K562 (cell line): ENCODE measurements around the gene NDUFV2. TPM values are rescaled to one million over a fixed set of nuclear protein-coding genes. Genes with fewer than 3 reads are reported as not detected.

Experiments used
- ATAC-seq: fragments of 200-7000 bp; cut with Tn5 transposase; 3 replicates; pipeline ENCODE4 v1.9.1; 2020; ENCODE audit warnings: moderate library complexity
- BruUV-seq: library from RNA; stranded (reverse); fragments of 400-500 nt; replicated peaks from 2 replicates; lab custom pipeline; 2021; lab: Mats Ljungman, UMichigan
- CTCF ChIA-PET: fragments of 300-600 bp; formaldehyde crosslinking; extraction: SDS; loops from one replicate; lab custom pipeline; 2021; ENCODE audit warnings: low intra/inter-chr PET ratio; lab: Yijun Ruan, JAX
- POLR2A ChIA-PET: fragments of 300-600, 350-650 bp; sonication (Branson Sonifier 250); formaldehyde crosslinking; extraction: SDS; loops from one replicate; lab custom pipeline; 2021; ENCODE audit warnings: antibody characterized with exemption, inconsistent platforms; lab: Yijun Ruan, JAX
- DNase-seq, 4 experiments: peaks; one replicate each; pipeline versions ENCODE4 v3.0.0 to v3.0.0-alpha.2; 2011 to 2018; ENCODE audit warnings: low spot score in 3 of 4, mixed read lengths in 3 of 4; ENCODE audit errors: extremely low read depth in 1 of 4
- FAIRE-seq: peaks from 2 replicates; lab custom pipeline; 2011; peaks lifted over from hg19 to GRCh38; lab: Jason Lieb, UNC
- H2AFZ ChIP-seq: 2 replicates; pipeline ENCODE4 v1.6.0; 2011; ENCODE audit warnings: low read depth, low read length, control low read depth, inconsistent platforms
- H3K27ac ChIP-seq: fragments of 200-600 bp; 3 replicates; pipeline ENCODE4 v1.8.0; 2011; ENCODE audit warnings: low read depth, mild to moderate bottlenecking, control low read depth, inconsistent platforms, low read length, moderate library complexity, mixed read lengths; ENCODE audit errors: extremely low read depth
- H3K27me3 ChIP-seq, 2 experiments: fragments of 300-600 bp in 1 of 2; 2 replicates in 1 of 2; 3 replicates in 1 of 2; pipeline versions ENCODE4 v1.6.0 to v1.8.0; 2011; ENCODE audit warnings: inconsistent platforms in 2 of 2, low read length in 2 of 2, mild to moderate bottlenecking in 1 of 2, mixed read lengths in 1 of 2, moderate library complexity in 1 of 2; ENCODE audit not compliant: control insufficient read depth in 2 of 2, insufficient read depth in 2 of 2
- H3K36me3 ChIP-seq: fragments of 300-600 bp; 3 replicates; pipeline ENCODE4 v1.8.0; 2011; ENCODE audit warnings: mild to moderate bottlenecking, low read length, inconsistent platforms; ENCODE audit not compliant: control insufficient read depth, insufficient read depth
- H3K4me1 ChIP-seq, 2 experiments: fragments of 200-600 bp in 1 of 2; replicated peaks in 1 of 2; 2 replicates in 1 of 2; 3 replicates in 1 of 2; pipeline versions ENCODE4 v1.5.1 to v1.8.0; 2011; ENCODE audit warnings: inconsistent platforms in 2 of 2, low read length in 2 of 2, mild to moderate bottlenecking in 1 of 2, mixed read lengths in 1 of 2, moderate library complexity in 1 of 2; ENCODE audit not compliant: control insufficient read depth in 2 of 2, insufficient read depth in 2 of 2
- H3K4me2 ChIP-seq: 2 replicates; pipeline ENCODE4 v1.6.1; 2011; ENCODE audit warnings: low read length, control low read depth, inconsistent platforms, mixed read lengths; ENCODE audit not compliant: insufficient read depth
- H3K4me3 ChIP-seq: fragments of 200-600 bp; sonication (generic), shearing (Covaris generic); 2 replicates; pipeline ENCODE4 v1.5.1; 2016; ENCODE audit warnings: control low read depth, inconsistent platforms
- H3K79me2 ChIP-seq: fragments of 200-600 bp; 3 replicates; pipeline ENCODE4 v1.8.0; 2011; ENCODE audit warnings: low read length, inconsistent platforms; ENCODE audit not compliant: control insufficient read depth, insufficient read depth
- H3K9ac ChIP-seq, 2 experiments: 2 replicates each; pipeline versions ENCODE4 v1.6.0 to v1.6.1; 2011; ENCODE audit warnings: low read depth in 2 of 2, low read length in 2 of 2, control low read depth in 1 of 2, inconsistent platforms in 1 of 2, mild to moderate bottlenecking in 1 of 2, mixed read lengths in 1 of 2; ENCODE audit not compliant: insufficient read depth in 1 of 2
- H3K9me1 ChIP-seq: one replicate; pipeline ENCODE4 v1.6.0; 2011; ENCODE audit warnings: inconsistent platforms, mild to moderate bottlenecking, low read length, moderate library complexity; ENCODE audit not compliant: control insufficient read depth, insufficient read depth
- H3K9me3 ChIP-seq: replicated peaks from 2 replicates; pipeline ENCODE4 v1.5.1; 2011; ENCODE audit warnings: low read depth, low read length, inconsistent platforms; ENCODE audit not compliant: control insufficient read depth, insufficient read depth
- H4K20me1 ChIP-seq: replicated peaks from 2 replicates; pipeline ENCODE4 v1.6.1; 2011; ENCODE audit warnings: low read length, inconsistent platforms, mixed read lengths; ENCODE audit not compliant: control insufficient read depth, insufficient read depth
- ADNP ChIP-seq: fragments of 200-800 bp; sonication (Bioruptor generic); IDR thresholded peaks from 2 replicates; pipeline ENCODE4 v1.6.1; 2016; ENCODE audit warnings: missing genetic modification characterization, missing compliant biosample characterization
- HDGF ChIP-seq: fragments of 450-650 bp; IDR thresholded peaks from 2 replicates; pipeline ENCODE4 v1.6.1; 2016
- PCBP1 ChIP-seq: fragments of 200-400 bp; formaldehyde crosslinking; IDR thresholded peaks from 2 replicates; pipeline ENCODE4 v1.6.1; 2018; ENCODE audit warnings: mild to moderate bottlenecking, low read depth, low read length; ENCODE audit not compliant: poor library complexity, severe bottlenecking
- POLR3A ChIP-seq: IDR thresholded peaks from 2 replicates; pipeline ENCODE4 v1.6.1; 2011; ENCODE audit warnings: borderline replicate concordance, mild to moderate bottlenecking, moderate library complexity; ENCODE audit not compliant: insufficient read length, insufficient read depth; ENCODE audit errors: extremely low read depth
- RAD51 ChIP-seq: fragments of 450-650 bp; IDR thresholded peaks from 2 replicates; pipeline ENCODE4 v1.7.1; 2016; ENCODE audit warnings: low read depth, mild to moderate bottlenecking, borderline replicate concordance
- STAT5B ChIP-seq: fragments of 250-450 bp; sonication (Bioruptor Pico); IDR thresholded peaks from 2 replicates; pipeline ENCODE4 v1.8.0; 2021; ENCODE audit warnings: mild to moderate bottlenecking, inconsistent platforms
- TRIM24 ChIP-seq, 2 experiments: fragments of 450-650 bp; IDR thresholded peaks; 2 replicates each; pipeline ENCODE4 v1.6.1; 2016
- ZNF583 ChIP-seq: fragments of 250-450 bp; sonication (Bioruptor Pico); IDR thresholded peaks from 2 replicates; pipeline ENCODE4 v1.4.0; 2020
- WGBS: fragments of 100-300 bp; shearing (Covaris generic); methylation state at CpG from one replicate; pipeline ENCODE4 v1.1.6; 2016; ENCODE audit warnings: low coverage, mixed read lengths; ENCODE audit not compliant: insufficient coverage; ENCODE audit errors: missing lambda C conversion rate; 5-methylcytosine and 5-hydroxymethylcytosine counted together
- in situ Hi-C: fragments of 300-500 bp; cut with MboI; formaldehyde crosslinking; loops from 4 replicates; pipeline ENCODE4 v1.15.0; 2018; ENCODE audit warnings: inconsistent platforms, mixed read lengths
- intact Hi-C: fragments of 100-400 bp; cut with micrococcal nuclease; formaldehyde crosslinking; loops from 2 replicates; pipeline ENCODE4 v1.14.2; 2022
- polyA plus RNA-seq, 8 experiments: library from polyadenylated mRNA; depleted of rRNA in 4 of 8; stranded (reverse) in 5 of 8; unstranded in 3 of 8; fragments of >200 nt; fragmentation: Nextera tagmentation in 2 of 8; fragmentation: Illumina TruSeq in 1 of 8; extraction: Ambion mirVana in 2 of 8; extraction: Trizol in 1 of 8; gene quantifications; 2 replicates each; pipeline versions ENCODE4 v1.2.1 to v1.2.3, GENCODE V29; 2011 to 2014; ENCODE audit warnings: inconsistent platforms in 1 of 8, missing spikeins in 1 of 8
- total RNA-seq, 7 experiments: library from RNA; depleted of rRNA in 6 of 7; stranded (reverse); fragments of >200 nt in 6 of 7; fragmentation: Illumina TruSeq in 2 of 7; extraction: Trizol in 2 of 7; gene quantifications; 2 replicates each; pipeline versions ENCODE4 v1.2.1 to v1.2.3, GENCODE V29; 2011 to 2021; ENCODE audit warnings: low replicate concordance in 1 of 7
- TF ChIP-seq, protein P1 (sequence below): sonication (generic); formaldehyde crosslinking; IDR thresholded peaks from 2 replicates; pipeline ENCODE4 v1.8.0; 2022; ENCODE audit warnings: mild to moderate bottlenecking, missing genetic modification reagents, borderline replicate concordance
- TF ChIP-seq, protein P2 (sequence below): fragments of 250-450 bp; sonication (Bioruptor Pico); IDR thresholded peaks from 2 replicates; pipeline ENCODE4 v1.8.0; 2022; ENCODE audit warnings: inconsistent platforms, mild to moderate bottlenecking, moderate library complexity, borderline replicate concordance
- TF ChIP-seq, protein P3 (sequence below): IDR thresholded peaks from 2 replicates; pipeline ENCODE4 v1.6.1; 2011; ENCODE audit not compliant: insufficient read length; ENCODE audit errors: extremely low read depth

Gene NDUFV2
- total and polyA plus RNA-seq, 9 of the 15 experiments (the other 6 are each of a cell fraction or from before 2014, with no cell fraction given): 213 to 550 (median 384) TPM

GRCh38 chr18:9126337-9126736 lies 23.8 kb downstream of the NDUFV2 start:
- H4K20me1 ChIP-seq: no peaks in the 10 kb centered on the region

More at GRCh38 chr18:9126337-9126736, 23.8 kb downstream of the NDUFV2 start:
- peaks cover 95% of the 10 kb centered on the region for H3K36me3 ChIP-seq
- H3K27me3 ChIP-seq: no peaks in the 10 kb centered on the region
- peaks cover 59% of the 10 kb centered on the region for H3K79me2 ChIP-seq
- H3K4me3 ChIP-seq: no peak overlapping the region
- DNase-seq (no peak), FAIRE-seq (no peak), ATAC-seq (no peak)
- intact Hi-C loops: no loop called here
- TF ChIP-seq, protein P1, sequence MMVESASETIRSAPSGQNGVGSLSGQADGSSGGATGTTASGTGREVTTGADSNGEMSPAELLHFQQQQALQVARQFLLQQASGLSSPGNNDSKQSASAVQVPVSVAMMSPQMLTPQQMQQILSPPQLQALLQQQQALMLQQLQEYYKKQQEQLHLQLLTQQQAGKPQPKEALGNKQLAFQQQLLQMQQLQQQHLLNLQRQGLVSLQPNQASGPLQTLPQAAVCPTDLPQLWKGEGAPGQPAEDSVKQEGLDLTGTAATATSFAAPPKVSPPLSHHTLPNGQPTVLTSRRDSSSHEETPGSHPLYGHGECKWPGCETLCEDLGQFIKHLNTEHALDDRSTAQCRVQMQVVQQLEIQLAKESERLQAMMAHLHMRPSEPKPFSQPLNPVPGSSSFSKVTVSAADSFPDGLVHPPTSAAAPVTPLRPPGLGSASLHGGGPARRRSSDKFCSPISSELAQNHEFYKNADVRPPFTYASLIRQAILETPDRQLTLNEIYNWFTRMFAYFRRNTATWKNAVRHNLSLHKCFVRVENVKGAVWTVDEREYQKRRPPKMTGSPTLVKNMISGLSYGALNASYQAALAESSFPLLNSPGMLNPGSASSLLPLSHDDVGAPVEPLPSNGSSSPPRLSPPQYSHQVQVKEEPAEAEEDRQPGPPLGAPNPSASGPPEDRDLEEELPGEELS: no peak
- no peak for TF ChIP-seq TRIM24 (IDR thresholded peaks at IDR 0.05)
- TF ChIP-seq, protein P2, sequence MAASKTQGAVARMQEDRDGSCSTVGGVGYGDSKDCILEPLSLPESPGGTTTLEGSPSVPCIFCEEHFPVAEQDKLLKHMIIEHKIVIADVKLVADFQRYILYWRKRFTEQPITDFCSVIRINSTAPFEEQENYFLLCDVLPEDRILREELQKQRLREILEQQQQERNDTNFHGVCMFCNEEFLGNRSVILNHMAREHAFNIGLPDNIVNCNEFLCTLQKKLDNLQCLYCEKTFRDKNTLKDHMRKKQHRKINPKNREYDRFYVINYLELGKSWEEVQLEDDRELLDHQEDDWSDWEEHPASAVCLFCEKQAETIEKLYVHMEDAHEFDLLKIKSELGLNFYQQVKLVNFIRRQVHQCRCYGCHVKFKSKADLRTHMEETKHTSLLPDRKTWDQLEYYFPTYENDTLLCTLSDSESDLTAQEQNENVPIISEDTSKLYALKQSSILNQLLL (CRISPR knock-in tag): no peak
- TF ChIP-seq STAT5B (CRISPR knock-in tag): no peak
- TF ChIP-seq ZNF583 (CRISPR knock-in tag): no peak
- no peak for TF ChIP-seq PCBP1
- TF ChIP-seq RAD51: no peak
- TF ChIP-seq POLR3A: no peak
- no peak for TF ChIP-seq HDGF
- TF ChIP-seq ADNP: no peak
- TF ChIP-seq, protein P3, sequence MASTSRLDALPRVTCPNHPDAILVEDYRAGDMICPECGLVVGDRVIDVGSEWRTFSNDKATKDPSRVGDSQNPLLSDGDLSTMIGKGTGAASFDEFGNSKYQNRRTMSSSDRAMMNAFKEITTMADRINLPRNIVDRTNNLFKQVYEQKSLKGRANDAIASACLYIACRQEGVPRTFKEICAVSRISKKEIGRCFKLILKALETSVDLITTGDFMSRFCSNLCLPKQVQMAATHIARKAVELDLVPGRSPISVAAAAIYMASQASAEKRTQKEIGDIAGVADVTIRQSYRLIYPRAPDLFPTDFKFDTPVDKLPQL: no peak
- no peaks in the 10 kb centered on the region for H3K9me3 ChIP-seq
- no peaks in the 10 kb centered on the region for H3K9me1 ChIP-seq
- no peak overlapping the region for H2AFZ ChIP-seq
- H3K9ac ChIP-seq: no peak overlapping the region
- ChIA-PET CTCF (no interaction called here), POLR2A (interaction anchor here (0.7 to 4.4 kb wide), 8 partner anchors 8 to 23 kb away, joined by 3 to 30 read pairs (median 6); partner anchors contain the start of genes ANKRD12 and NDUFV2)
- H3K4me1 ChIP-seq: no peaks in the 10 kb centered on the region
- no TSS peak for BruUV-seq
- in situ Hi-C loops: no loop called here
- no peak overlapping the region for H3K27ac ChIP-seq
- H3K4me2 ChIP-seq: no peak overlapping the region
- WGBS: 79% methylated on average over 3 of the region's 3 CpGs
